Activated T-helper 1 cell treated with anti-CD3 and anti-CD28 coated beads, Interleukin-2, amount 50 U/mL, for 16 hours (primary cell): ENCODE results near the gene POU2F2.

Experiments used
- DNase-seq, 2 donors: peaks; one replicate each; pipeline ENCODE4 v3.0.0-alpha.2; 2020; ENCODE audit warnings: low read depth in 1 of 2, low spot score in 1 of 2

POU2F2 gene

GRCh38 chr19:42155796-42156195 lies 23.6 kb upstream of the POU2F2 start:
- DNase-seq = no peak

GRCh38 chr19:42154471-42155323 lies 22.5 kb upstream of the POU2F2 start:
- no peak for DNase-seq

GRCh38 chr19:42153672-42154433 lies 21.6 kb upstream of the POU2F2 start:
- DNase-seq = no peak

- no peak for DNase-seq
Observed at GRCh38 chr19:42152910-42153671, 20.8 kb upstream of the POU2F2 start.

GRCh38 chr19:42151782-42152684 lies 19.8 kb upstream of the POU2F2 start:
- DNase-seq = no peak

- no peak for DNase-seq
Observed at GRCh38 chr19:42150911-42151361, 18.7 kb upstream of the POU2F2 start.

GRCh38 chr19:42150364-42150763 lies 18.1 kb upstream of the POU2F2 start:
- no peak for DNase-seq

GRCh38 chr19:42149447-42150202 lies 17.4 kb upstream of the POU2F2 start:
- no peak for DNase-seq

GRCh38 chr19:42148266-42148665 lies 16.0 kb upstream of the POU2F2 start:
- no peak for DNase-seq

GRCh38 chr19:42143341-42144234 lies 11.3 kb upstream of the POU2F2 start:
- no peak for DNase-seq

GRCh38 chr19:42140125-42140754 lies 8.0 kb upstream of the POU2F2 start:
- no peak for DNase-seq

- DNase-seq = no peak
Observed at GRCh38 chr19:42134535-42135070, 2.4 kb upstream of the POU2F2 start.

GRCh38 chr19:42132851-42133528 lies 744 bp upstream of the POU2F2 start:
- peak; percentile 68 to 83 for DNase-seq

- no peak for DNase-seq
Observed at GRCh38 chr19:42131149-42132029, 857 bp downstream of the POU2F2 start.

GRCh38 chr19:42130254-42130573 lies 2.0 kb downstream of the POU2F2 start:
- DNase-seq = no peak

- DNase-seq = no peak
Observed at GRCh38 chr19:42129399-42130253, 2.6 kb downstream of the POU2F2 start.
